GM18861 (cell line): ENCODE measurements around the gene F13A1.

Experiments
- ATAC-seq: cut with Tn5 transposase; IDR thresholded peaks from one replicate; pipeline ENCODE4 v1.9.1; 2021; ENCODE audit not compliant: unreplicated experiment

The F13A1 gene

DNA sequence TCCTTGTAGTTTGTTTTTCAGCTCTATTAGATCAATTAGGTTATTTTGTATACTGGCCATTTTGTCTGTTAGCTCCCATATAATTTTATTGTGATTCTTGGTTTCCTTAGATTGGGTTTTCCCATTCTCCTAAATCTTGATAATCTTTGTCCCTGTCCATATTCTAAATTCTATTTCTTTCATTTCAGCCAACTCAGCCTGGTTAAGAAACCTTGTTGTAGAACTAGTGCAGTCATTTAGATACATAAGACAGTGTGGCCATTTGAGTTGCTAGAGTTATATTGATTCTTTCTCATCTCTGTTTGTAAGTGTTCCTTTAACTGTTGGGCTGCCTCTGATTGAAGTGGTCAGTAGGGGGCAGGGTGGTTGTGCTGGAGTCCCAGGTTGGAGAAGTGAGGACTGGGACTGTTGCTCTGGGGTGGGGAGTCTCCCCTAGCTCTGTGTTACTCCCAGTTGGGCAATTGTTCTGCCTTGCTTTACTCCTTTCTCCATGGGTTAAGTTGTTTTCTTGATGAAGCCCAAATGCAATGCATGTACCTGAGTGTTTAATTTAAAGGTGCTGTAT is 214.9 kb downstream of the F13A1 start:
- ATAC-seq: no peak
